Subcutaneous abdominal adipose tissue (tissue), 5 donors: ENCODE data around the gene FMNL1.

ENCODE experiments used
- H3K27ac ChIP-seq: one replicate; pipeline ENCODE4 v1.7.0; 2013; ENCODE audit warnings: low read depth, mild to moderate bottlenecking, inconsistent platforms, low read length, moderate library complexity
- H3K27me3 ChIP-seq, 5 donors: one replicate each; pipeline ENCODE4 v1.7.0; 2013; ENCODE audit warnings: low read length in 5 of 5, inconsistent platforms in 1 of 5; ENCODE audit not compliant: control insufficient read depth in 5 of 5, insufficient read depth in 4 of 5
- H3K36me3 ChIP-seq, 5 donors: one replicate each; pipeline ENCODE4 v1.7.0; 2013; ENCODE audit warnings: low read length in 5 of 5; ENCODE audit not compliant: control insufficient read depth in 5 of 5, insufficient read depth in 5 of 5
- H3K4me1 ChIP-seq, 5 donors: one replicate each; pipeline ENCODE4 v1.7.0; 2013; ENCODE audit warnings: low read length in 5 of 5, mild to moderate bottlenecking in 3 of 5, moderate library complexity in 1 of 5; ENCODE audit not compliant: control insufficient read depth in 5 of 5, insufficient read depth in 5 of 5
- H3K4me3 ChIP-seq, 5 donors: one replicate each; pipeline ENCODE4 v1.7.0; 2013; ENCODE audit warnings: low read length in 5 of 5, low read depth in 1 of 5
- H3K9ac ChIP-seq, 5 donors: one replicate each; pipeline ENCODE4 v1.7.0; 2013; ENCODE audit warnings: low read length in 5 of 5, mild to moderate bottlenecking in 4 of 5, moderate library complexity in 3 of 5
- H3K9me3 ChIP-seq, 5 donors: one replicate each; pipeline ENCODE4 v1.7.0; 2013; ENCODE audit warnings: low read length in 5 of 5; ENCODE audit not compliant: control insufficient read depth in 5 of 5
- donor health status: healthy.
- donor health status: healthy.
- donor health status: healthy.
- donor health status: healthy.
- donor health status: healthy.

FMNL1 gene

GRCh38 chr17:45256114-45256966 lies 34.7 kb downstream of the FMNL1 start:
- H3K4me3 ChIP-seq = no peak overlapping the region
- H3K27ac ChIP-seq = no peak overlapping the region
- no peak overlapping the region for H3K9ac ChIP-seq
- H3K27me3 ChIP-seq = no peaks in the 10 kb centered on the region
- H3K4me1 ChIP-seq = peaks cover 4 to 13% (median 9%) of the 10 kb centered on the region in 5 donors
- no peaks in the 10 kb centered on the region for H3K9me3 ChIP-seq
- no peaks in the 10 kb centered on the region for H3K36me3 ChIP-seq

GRCh38 chr17:45257115-45257514 lies 35.4 kb downstream of the FMNL1 start:
- H3K9me3 ChIP-seq = no peaks in the 10 kb centered on the region
- no peak overlapping the region for H3K4me3 ChIP-seq
- H3K4me1 ChIP-seq = peaks cover 6 to 21% (median 17%) of the 10 kb centered on the region in 5 donors
- H3K27ac ChIP-seq = no peak overlapping the region
- no peaks in the 10 kb centered on the region for H3K36me3 ChIP-seq
- H3K9ac ChIP-seq = no peak overlapping the region
- no peaks in the 10 kb centered on the region for H3K27me3 ChIP-seq

GRCh38 chr17:45258981-45259380 lies 37.3 kb downstream of the FMNL1 start:
- no peak overlapping the region for H3K4me3 ChIP-seq
- H3K27me3 ChIP-seq = no peaks in the 10 kb centered on the region
- H3K36me3 ChIP-seq = peaks cover 0 to 8% (median 6%) of the 10 kb centered on the region in 5 donors
- H3K27ac ChIP-seq = no peak overlapping the region
- no peak overlapping the region for H3K9ac ChIP-seq
- peaks cover 6 to 40% (median 33%) of the 10 kb centered on the region in 5 donors for H3K4me1 ChIP-seq
- H3K9me3 ChIP-seq = no peaks in the 10 kb centered on the region

- Histone ChIP-seq H3K4me1 (peaks cover 8 to 41% (median 33%) of the 10 kb centered on the region in 5 donors), H3K36me3 (peaks cover 0 to 21% (median 19%) of the 10 kb centered on the region in 5 donors), H3K4me3 (peak overlapping the region in 1 of 5 donors; percentile 11), H3K27ac (no peak overlapping the region), H3K9ac (no peak overlapping the region), H3K9me3 (no peaks in the 10 kb centered on the region), H3K27me3 (no peaks in the 10 kb centered on the region)
Observed at GRCh38 chr17:45260204-45260783, 38.6 kb downstream of the FMNL1 start.

GRCh38 chr17:45261577-45262515 lies 40.2 kb downstream of the FMNL1 start, which contains the start of gene SPATA32:
Gene SPATA32 (minus strand): TSS chr17:45262094. CDS start chr17:45262016, 78 bp downstream.
- no peak within 1 kb of the TSS for H3K27ac ChIP-seq
- no peaks in the 10 kb centered on the region for H3K27me3 ChIP-seq
- H3K4me1 ChIP-seq = peaks cover 8 to 41% (median 33%) of the 10 kb centered on the region in 5 donors
- peaks cover 0 to 35% (median 30%) of the 10 kb centered on the region in 5 donors for H3K36me3 ChIP-seq
- peak within 1 kb of the TSS in 4 of 5 donors; percentile 8 to 77 (median 52) for H3K9ac ChIP-seq
- H3K9me3 ChIP-seq = no peaks in the 10 kb centered on the region
- peak within 1 kb of the TSS; percentile 54 to 75 (median 69) for H3K4me3 ChIP-seq

- no peaks in the 10 kb centered on the region for H3K9me3 ChIP-seq
- H3K4me1 ChIP-seq = peaks cover 8 to 41% (median 33%) of the 10 kb centered on the region in 5 donors
- no peak overlapping the region for H3K27ac ChIP-seq
- H3K27me3 ChIP-seq = no peaks in the 10 kb centered on the region
- H3K4me3 ChIP-seq = peak overlapping the region in 4 of 5 donors; percentile 54 to 75 (median 70)
- peaks cover 0 to 45% (median 39%) of the 10 kb centered on the region in 5 donors for H3K36me3 ChIP-seq
- peak overlapping the region in 2 of 5 donors; percentile 40 to 77 for H3K9ac ChIP-seq
Observed at GRCh38 chr17:45262516-45263476, 41.1 kb downstream of the FMNL1 start.

GRCh38 chr17:45263477-45263860 lies 41.8 kb downstream of the FMNL1 start:
- no peak overlapping the region for H3K4me3 ChIP-seq
- H3K27me3 ChIP-seq = no peaks in the 10 kb centered on the region
- no peak overlapping the region for H3K27ac ChIP-seq
- no peak overlapping the region for H3K9ac ChIP-seq
- peaks cover 0 to 51% (median 45%) of the 10 kb centered on the region in 5 donors for H3K36me3 ChIP-seq
- no peaks in the 10 kb centered on the region for H3K9me3 ChIP-seq
- peaks cover 8 to 41% (median 33%) of the 10 kb centered on the region in 5 donors for H3K4me1 ChIP-seq

- Histone ChIP-seq H3K9me3 (no peaks in the 10 kb centered on the region), H3K9ac (no peak overlapping the region), H3K4me3 (no peak overlapping the region), H3K27me3 (no peaks in the 10 kb centered on the region), H3K4me1 (peaks cover 8 to 41% (median 33%) of the 10 kb centered on the region in 5 donors), H3K27ac (no peak overlapping the region), H3K36me3 (peaks cover 0 to 61% (median 54%) of the 10 kb centered on the region in 5 donors)
Observed at GRCh38 chr17:45264430-45264829, 42.7 kb downstream of the FMNL1 start.

GRCh38 chr17:45264988-45265387 lies 43.3 kb downstream of the FMNL1 start:
- H3K9me3 ChIP-seq = no peaks in the 10 kb centered on the region
- peaks cover 8 to 40% (median 33%) of the 10 kb centered on the region in 5 donors for H3K4me1 ChIP-seq
- no peak overlapping the region for H3K27ac ChIP-seq
- no peak overlapping the region for H3K9ac ChIP-seq
- no peak overlapping the region for H3K4me3 ChIP-seq
- H3K27me3 ChIP-seq = no peaks in the 10 kb centered on the region
- peaks cover 0 to 67% (median 60%) of the 10 kb centered on the region in 5 donors for H3K36me3 ChIP-seq
